Omental fat pad (tissue), 4 donors: Measurements from ENCODE around the gene MUC20. TPM values are rescaled to one million over a fixed set of nuclear protein-coding genes. Genes with fewer than 3 reads are reported as not detected.
A peak's percentile ranks its signal among the peaks of the same experiment; 100 is the strongest.

Experiments
- ATAC-seq: fragments of 150-250 bp; one replicate; pipeline ENCODE4 v1.9.1; 2016; ENCODE audit warnings: mild to moderate bottlenecking, moderate library complexity; ENCODE audit not compliant: low FRiP score
- DNase-seq: peaks from one replicate; pipeline ENCODE4 v3.0.0-alpha.2; 2019; ENCODE audit warnings: low spot score
- total RNA-seq, 4 donors: library from RNA; depleted of rRNA; stranded (reverse); fragments of >200 nt; gene quantifications; one replicate each; pipeline ENCODE4 v1.1.0, GENCODE V29; 2016
- TF ChIP-seq, protein P1 (sequence below), 3 donors: fragments of 450-650 bp; IDR thresholded peaks; one replicate each; pipeline ENCODE4 v1.5.1; 2016 to 2017; ENCODE audit warnings: antibody characterized with exemption in 3 of 3, mild to moderate bottlenecking in 3 of 3, moderate library complexity in 2 of 3

MUC20 gene
- total RNA-seq, 4 donors from 2014 or later, result 1.3 to 8.7 (median 6.2) TPM

DNA sequence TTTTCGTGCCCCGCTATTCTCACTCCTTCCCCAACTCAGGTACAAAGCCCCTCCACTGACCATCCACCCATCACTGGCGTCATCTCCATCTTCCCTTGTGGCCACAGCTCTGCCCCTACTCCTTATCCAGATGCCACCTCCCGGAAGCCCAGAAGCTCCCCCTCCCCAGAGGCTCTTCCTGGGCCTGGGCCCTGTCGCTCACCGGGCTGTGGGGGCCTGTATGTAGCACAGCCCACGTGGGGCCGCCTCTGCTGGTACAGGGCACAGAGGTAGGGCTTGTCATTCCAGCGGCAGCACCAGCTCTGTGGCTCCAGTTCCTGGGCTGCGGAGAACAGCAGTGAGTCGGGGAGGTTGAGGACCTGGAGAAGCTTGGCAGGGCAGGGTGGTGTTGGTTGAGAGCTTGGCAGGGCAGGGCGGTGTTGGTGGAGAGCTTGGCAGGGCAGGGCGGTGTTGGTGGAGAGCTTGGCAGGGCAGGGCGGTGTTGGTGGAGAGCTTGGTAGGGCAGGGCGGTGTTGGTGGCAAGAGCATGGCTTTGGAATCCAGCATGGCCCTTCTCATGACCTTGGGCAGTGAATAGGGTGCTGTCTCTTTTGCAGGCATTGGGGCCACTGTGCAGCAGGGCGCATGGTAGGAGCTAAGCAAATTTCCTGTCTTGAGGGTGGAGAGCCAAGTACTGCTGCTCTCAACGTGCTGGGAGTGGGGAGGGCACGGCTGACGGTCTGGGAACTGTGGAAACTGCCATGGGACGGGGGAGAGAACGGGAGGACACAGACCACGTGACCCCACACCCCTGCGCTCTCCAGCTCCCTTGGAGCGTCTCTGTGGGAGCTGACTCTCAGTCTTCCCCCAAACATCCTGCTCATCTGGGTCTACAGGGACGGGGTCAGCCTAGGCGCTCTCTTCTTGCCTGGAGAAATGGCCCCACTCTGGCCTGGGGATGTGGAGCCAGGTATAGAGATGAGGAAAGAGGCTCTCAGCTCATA lies 43.4 kb downstream of the MUC20 start:
- DNase-seq (no peak), ATAC-seq (no peak)
- TF ChIP-seq, protein P1, sequence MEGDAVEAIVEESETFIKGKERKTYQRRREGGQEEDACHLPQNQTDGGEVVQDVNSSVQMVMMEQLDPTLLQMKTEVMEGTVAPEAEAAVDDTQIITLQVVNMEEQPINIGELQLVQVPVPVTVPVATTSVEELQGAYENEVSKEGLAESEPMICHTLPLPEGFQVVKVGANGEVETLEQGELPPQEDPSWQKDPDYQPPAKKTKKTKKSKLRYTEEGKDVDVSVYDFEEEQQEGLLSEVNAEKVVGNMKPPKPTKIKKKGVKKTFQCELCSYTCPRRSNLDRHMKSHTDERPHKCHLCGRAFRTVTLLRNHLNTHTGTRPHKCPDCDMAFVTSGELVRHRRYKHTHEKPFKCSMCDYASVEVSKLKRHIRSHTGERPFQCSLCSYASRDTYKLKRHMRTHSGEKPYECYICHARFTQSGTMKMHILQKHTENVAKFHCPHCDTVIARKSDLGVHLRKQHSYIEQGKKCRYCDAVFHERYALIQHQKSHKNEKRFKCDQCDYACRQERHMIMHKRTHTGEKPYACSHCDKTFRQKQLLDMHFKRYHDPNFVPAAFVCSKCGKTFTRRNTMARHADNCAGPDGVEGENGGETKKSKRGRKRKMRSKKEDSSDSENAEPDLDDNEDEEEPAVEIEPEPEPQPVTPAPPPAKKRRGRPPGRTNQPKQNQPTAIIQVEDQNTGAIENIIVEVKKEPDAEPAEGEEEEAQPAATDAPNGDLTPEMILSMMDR (IDR thresholded peaks at IDR 0.05), result no peak

DNA sequence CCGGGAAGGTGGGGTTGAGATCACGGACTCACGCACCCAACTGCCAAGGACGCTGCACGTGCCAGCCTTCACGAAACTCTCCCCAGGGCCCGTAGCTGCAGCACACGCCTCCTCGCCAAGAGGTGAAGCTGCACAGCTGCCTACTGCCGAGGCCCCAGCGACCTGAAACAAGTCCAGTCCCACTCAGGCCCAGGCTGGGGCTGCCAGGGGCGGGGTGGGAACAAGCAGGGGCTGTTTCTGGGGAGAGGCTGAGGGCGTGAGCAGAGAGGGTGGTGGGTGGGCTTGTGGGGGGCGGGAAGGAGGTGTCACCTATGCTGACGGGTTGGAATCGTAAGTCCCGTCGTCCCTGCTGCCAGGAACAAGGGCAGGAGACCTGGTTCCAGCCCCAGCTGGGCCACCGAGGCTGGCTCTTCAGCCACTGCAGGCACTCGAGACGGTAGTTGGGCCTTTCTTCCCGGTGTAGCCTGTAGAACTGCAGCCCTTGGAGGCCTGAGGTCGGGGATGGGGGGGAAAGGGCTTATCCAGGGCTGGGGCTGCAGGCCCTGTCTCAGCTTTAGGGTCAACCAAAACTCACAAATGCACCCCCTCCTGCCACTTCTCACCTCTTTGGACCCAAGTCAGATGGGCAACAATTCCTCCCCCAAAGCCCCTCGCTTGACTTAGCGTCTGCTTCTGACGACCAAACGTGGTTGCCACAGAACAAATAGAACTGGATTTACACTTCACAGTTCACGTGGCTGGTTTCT lies 44.4 kb downstream of the MUC20 start:
- ATAC-seq (no peak), DNase-seq (no peak)
- TF ChIP-seq, protein P1 (IDR thresholded peaks at IDR 0.05), result no peak

DNA sequence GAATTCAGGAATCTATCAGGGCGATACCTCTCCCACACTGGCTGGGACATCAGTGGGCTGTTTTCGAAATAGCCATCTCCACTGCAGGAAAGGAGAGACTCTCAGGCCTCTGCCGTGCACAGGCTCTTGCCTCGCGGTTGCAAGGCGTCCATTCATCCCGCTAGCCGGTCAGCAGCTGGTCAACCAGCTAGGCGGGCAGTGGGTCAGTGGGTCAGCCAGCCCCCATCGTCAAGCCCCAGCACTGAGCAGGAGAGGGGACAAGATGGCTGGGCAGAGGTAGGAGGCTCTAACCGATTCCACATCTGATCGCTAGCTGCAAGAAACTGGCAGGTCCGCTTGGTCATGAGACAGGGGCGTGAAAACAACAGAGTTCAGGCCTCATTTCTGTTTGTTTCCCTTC lies 45.9 kb downstream of the MUC20 start:
- TF ChIP-seq, protein P1 (IDR thresholded peaks at IDR 0.05), result no peak
- ATAC-seq (no peak), DNase-seq (no peak)

- TF ChIP-seq, protein P1 (IDR thresholded peaks at IDR 0.05), result no peak
- ATAC-seq (no peak), DNase-seq (no peak)
These were observed 47.0 kb downstream of the MUC20 start for GRCh38 chr3:195767792-195768191.

DNA sequence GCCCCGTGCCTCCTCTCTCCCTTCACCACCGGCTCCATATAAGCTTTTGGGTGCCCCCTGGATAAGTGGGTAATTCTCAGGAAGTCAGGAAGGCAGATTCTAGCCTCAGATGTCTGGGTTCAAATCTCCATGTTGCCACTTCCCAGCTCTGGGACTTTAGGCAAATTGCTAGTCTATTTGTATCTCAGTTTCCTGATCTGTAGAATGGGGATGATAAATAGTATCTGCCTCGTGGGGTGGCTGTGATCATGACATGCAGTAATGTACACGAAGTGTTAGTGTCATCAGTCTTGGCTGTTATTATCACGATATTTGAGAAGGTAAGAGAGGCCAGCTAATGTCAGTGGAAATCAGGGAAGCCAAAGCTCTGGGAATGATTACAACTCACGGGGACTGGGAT lies 47.6 kb downstream of the MUC20 start:
- ATAC-seq, result no peak
- DNase-seq, result no peak
- TF ChIP-seq, protein P1 (IDR thresholded peaks at IDR 0.05), result no peak

DNA sequence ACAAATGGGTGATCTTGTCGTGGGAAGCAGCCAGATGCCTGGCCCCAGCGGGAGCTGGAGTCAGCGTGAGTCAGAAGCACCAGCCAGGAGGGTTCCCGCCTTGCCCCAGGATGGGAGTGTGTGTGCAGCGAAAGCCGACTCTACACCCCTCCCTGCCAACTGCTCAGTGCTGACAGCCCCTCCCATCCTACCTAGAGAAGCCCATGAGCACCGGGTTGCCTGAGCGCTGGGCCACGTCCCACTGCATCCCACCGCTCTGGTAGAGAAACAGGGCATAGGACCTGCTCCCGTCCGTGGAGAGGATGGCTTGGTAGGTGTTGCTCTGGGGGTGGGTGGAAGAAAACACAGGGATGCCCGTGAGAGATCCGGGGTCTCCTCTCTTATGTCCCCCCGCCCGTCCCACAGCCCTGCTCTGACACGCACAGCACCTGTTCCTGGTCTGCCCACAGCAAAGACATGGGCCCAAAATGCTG lies 48.1 kb downstream of the MUC20 start:
- DNase-seq (peak; percentile 1), ATAC-seq (no peak)
- TF ChIP-seq, protein P1 (IDR thresholded peaks at IDR 0.05), result no peak
